ENCODE measurements around the gene GMIP.

GRCh38 chr19:19687090-19687489 is 43.6 kb upstream of the GMIP start:
- TF ChIP-seq CTCF (IDR thresholded peaks at IDR 0.05; ENCODE audit: borderline replicate concordance, extremely low read depth, low read length, poor library complexity, severe bottlenecking), result no peak
- TF ChIP-seq EZH2 (IDR thresholded peaks at IDR 0.05; ENCODE audit: borderline replicate concordance, low read depth, low read length, severe bottlenecking), result no peak
